ENCODE results near the gene SLC6A9. TPM values are rescaled to one million over a fixed set of nuclear protein-coding genes. Genes with fewer than 3 reads are reported as not detected.

SLC6A9 gene
- total RNA-seq, 6 donors from 2014 or later = 5.6 to 23.1 (median 19.5) TPM

GRCh38 chr1:43960798-43961197, 70.5 kb downstream of the SLC6A9 start:
- Histone ChIP-seq H3K9me3 (no peaks in the 10 kb centered on the region), H3K36me3 (peaks cover 0 to 84% (median 57%) of the 10 kb centered on the region in 4 donors), H3K4me1 (no peaks in the 10 kb centered on the region), H3K27ac (no peak overlapping the region), H3K4me3 (no peak overlapping the region), H3K27me3 (no peaks in the 10 kb centered on the region)
- DNase-seq (no peak), ATAC-seq (ENCODE audit: low FRiP score in 2 of 2) (no peak)
- 86 to 95% methylated on average over 3 to 8 of the region's 8 CpGs for WGBS, 2 donors
- TF ChIP-seq, protein P1, sequence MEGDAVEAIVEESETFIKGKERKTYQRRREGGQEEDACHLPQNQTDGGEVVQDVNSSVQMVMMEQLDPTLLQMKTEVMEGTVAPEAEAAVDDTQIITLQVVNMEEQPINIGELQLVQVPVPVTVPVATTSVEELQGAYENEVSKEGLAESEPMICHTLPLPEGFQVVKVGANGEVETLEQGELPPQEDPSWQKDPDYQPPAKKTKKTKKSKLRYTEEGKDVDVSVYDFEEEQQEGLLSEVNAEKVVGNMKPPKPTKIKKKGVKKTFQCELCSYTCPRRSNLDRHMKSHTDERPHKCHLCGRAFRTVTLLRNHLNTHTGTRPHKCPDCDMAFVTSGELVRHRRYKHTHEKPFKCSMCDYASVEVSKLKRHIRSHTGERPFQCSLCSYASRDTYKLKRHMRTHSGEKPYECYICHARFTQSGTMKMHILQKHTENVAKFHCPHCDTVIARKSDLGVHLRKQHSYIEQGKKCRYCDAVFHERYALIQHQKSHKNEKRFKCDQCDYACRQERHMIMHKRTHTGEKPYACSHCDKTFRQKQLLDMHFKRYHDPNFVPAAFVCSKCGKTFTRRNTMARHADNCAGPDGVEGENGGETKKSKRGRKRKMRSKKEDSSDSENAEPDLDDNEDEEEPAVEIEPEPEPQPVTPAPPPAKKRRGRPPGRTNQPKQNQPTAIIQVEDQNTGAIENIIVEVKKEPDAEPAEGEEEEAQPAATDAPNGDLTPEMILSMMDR (IDR thresholded peaks at IDR 0.05) = no peak

DNA sequence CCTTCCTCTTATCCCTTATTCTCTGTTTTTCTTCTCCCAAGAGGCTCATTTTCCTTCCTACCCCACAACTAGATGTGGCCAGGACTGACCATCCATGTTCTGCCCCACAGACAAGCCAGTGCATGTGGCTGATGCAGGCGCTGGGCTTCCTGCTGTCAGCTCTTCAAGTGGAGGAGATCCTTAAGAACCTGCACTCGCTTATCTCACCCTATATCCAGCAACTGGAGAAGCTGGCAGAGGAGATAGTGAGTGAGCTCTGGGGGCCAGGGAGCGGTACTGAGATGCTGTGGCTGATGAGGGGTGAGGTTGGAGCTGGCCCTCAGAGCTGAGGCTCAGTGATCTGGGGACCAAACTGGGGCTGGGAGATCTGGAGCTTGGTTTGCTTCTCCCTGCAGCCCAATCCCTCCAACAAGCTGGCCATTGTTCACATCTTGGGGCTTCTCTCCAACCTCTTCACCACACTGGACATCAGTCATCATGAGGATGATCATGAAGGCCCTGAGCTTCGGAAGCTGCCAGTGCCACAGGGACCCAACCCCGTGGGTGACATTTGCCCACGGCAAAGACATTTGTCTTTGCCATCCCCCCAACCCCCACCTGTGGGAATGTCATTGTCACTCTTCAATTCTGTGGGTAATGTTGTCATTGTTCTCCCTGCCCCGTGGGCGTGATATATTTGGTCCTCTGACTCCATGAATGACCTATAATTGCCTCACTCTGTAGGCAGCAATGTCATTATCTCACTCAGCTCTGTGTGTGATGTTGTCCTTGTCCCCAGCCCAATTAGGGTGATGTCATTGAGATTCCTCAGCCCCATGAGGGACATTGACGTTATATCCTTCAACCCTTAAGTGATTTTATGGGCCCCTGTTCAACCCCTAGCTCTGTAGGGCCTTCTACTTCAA, 72.7 kb downstream of the SLC6A9 start:
- TF ChIP-seq POLR2A (IDR thresholded peaks at IDR 0.05) (no peak), POLR2AphosphoS5 (IDR thresholded peaks at IDR 0.05) (no peak), EP300 (IDR thresholded peaks at IDR 0.05) (no peak)
- TF ChIP-seq, protein P1 (IDR thresholded peaks at IDR 0.05) = no peak
- H3K27ac ChIP-seq = no peak overlapping the region
- H3K4me3 ChIP-seq = no peak overlapping the region
- WGBS, 2 donors = 91 to 95% methylated on average over 6 to 9 of the region's 9 CpGs
- ATAC-seq (ENCODE audit: low FRiP score in 2 of 2) = no peak
- no peak for DNase-seq
- no peaks in the 10 kb centered on the region for H3K27me3 ChIP-seq
- no peaks in the 10 kb centered on the region for H3K4me1 ChIP-seq
- H3K9me3 ChIP-seq = no peaks in the 10 kb centered on the region
- H3K36me3 ChIP-seq = peaks cover 0 to 75% (median 53%) of the 10 kb centered on the region in 4 donors

- H3K36me3 ChIP-seq = peaks cover 0 to 64% (median 51%) of the 10 kb centered on the region in 4 donors
- TF ChIP-seq POLR2A (IDR thresholded peaks at IDR 0.05) (no peak), POLR2AphosphoS5 (IDR thresholded peaks at IDR 0.05) (no peak), EP300 (IDR thresholded peaks at IDR 0.05) (no peak)
- TF ChIP-seq, protein P1 (IDR thresholded peaks at IDR 0.05) = no peak
- no peak for DNase-seq
- ATAC-seq (ENCODE audit: low FRiP score in 2 of 2) = no peak
- H3K9me3 ChIP-seq = no peaks in the 10 kb centered on the region
- WGBS, 2 donors = 87 to 96% methylated on average over 5 to 7 of the region's 7 CpGs
- H3K27me3 ChIP-seq = no peaks in the 10 kb centered on the region
- no peaks in the 10 kb centered on the region for H3K4me1 ChIP-seq
- no peak overlapping the region for H3K27ac ChIP-seq
- no peak overlapping the region for H3K4me3 ChIP-seq
Measured at GRCh38 chr1:43957407-43958040, 73.7 kb downstream of the SLC6A9 start.

- Histone ChIP-seq H3K36me3 (peaks cover 0 to 52% (median 42%) of the 10 kb centered on the region in 4 donors), H3K4me3 (no peak overlapping the region), H3K27ac (no peak overlapping the region), H3K9me3 (no peaks in the 10 kb centered on the region), H3K4me1 (peaks cover 0 to under 1% (median 0%) of the 10 kb centered on the region in 4 donors), H3K27me3 (no peaks in the 10 kb centered on the region)
- no peak for ATAC-seq (ENCODE audit: low FRiP score in 2 of 2)
- 99 to 100% methylated on average over 7 to 8 of the region's 8 CpGs for WGBS, 2 donors
- DNase-seq = no peak
- TF ChIP-seq, protein P1 (IDR thresholded peaks at IDR 0.05) = no peak
- TF ChIP-seq POLR2AphosphoS5 (IDR thresholded peaks at IDR 0.05) (no peak), POLR2A (IDR thresholded peaks at IDR 0.05) (no peak), EP300 (IDR thresholded peaks at IDR 0.05) (no peak)
Measured at GRCh38 chr1:43956234-43956633, 75.0 kb downstream of the SLC6A9 start.

All from upper lobe of left lung (tissue), 6 donors.